ENCODE data around the gene KCNAB1.
A peak's percentile ranks its signal among the peaks of the same experiment; 100 is the strongest.
"Not testable (repeated sequence)": the region's sequence is repeated elsewhere in the genome, so short reads cannot be mapped to it uniquely, and the experiment has no call there.

KCNAB1 gene

GRCh38 chr3:156226676-156227420 is 106.5 kb downstream of the KCNAB1 start:
- DNase-seq, result no peak

GRCh38 chr3:156227704-156228103 is 107.3 kb downstream of the KCNAB1 start:
- no peak for DNase-seq

- DNase-seq, result peak; percentile 17
Measured at GRCh38 chr3:156230278-156230900, 110.0 kb downstream of the KCNAB1 start.

GRCh38 chr3:156231221-156231620 is 110.8 kb downstream of the KCNAB1 start:
- not testable (repeated sequence) for DNase-seq

GRCh38 chr3:156233876-156234275 is 113.5 kb downstream of the KCNAB1 start:
- DNase-seq, result no peak

GRCh38 chr3:156236556-156237260 is 116.3 kb downstream of the KCNAB1 start:
- no peak for DNase-seq

GRCh38 chr3:156240642-156241041 is 120.3 kb downstream of the KCNAB1 start:
- DNase-seq, result no peak

- no peak for DNase-seq
Measured at GRCh38 chr3:156246961-156247725, 126.8 kb downstream of the KCNAB1 start.

- DNase-seq, result no peak
Measured at GRCh38 chr3:156250550-156250949, 130.2 kb downstream of the KCNAB1 start.

- DNase-seq, result no peak
Measured at GRCh38 chr3:156251424-156251823, 131.0 kb downstream of the KCNAB1 start.

- no peak for DNase-seq
Measured at GRCh38 chr3:156252656-156253055, 132.3 kb downstream of the KCNAB1 start.

- DNase-seq, result no peak
Measured at GRCh38 chr3:156253150-156253549, 132.8 kb downstream of the KCNAB1 start.

- DNase-seq, result no peak
Measured at GRCh38 chr3:156256256-156256655, 135.9 kb downstream of the KCNAB1 start.

GRCh38 chr3:156256945-156257344 is 136.6 kb downstream of the KCNAB1 start:
- DNase-seq, result no peak

GRCh38 chr3:156258301-156258700 is 137.9 kb downstream of the KCNAB1 start:
- no peak for DNase-seq

- DNase-seq, result no peak
Measured at GRCh38 chr3:156259896-156260295, 139.5 kb downstream of the KCNAB1 start.

- DNase-seq, result no peak
Measured at GRCh38 chr3:156260331-156260730, 140.0 kb downstream of the KCNAB1 start.

- no peak for DNase-seq
Measured at GRCh38 chr3:156264771-156265170, 144.4 kb downstream of the KCNAB1 start.

- no peak for DNase-seq
Measured at GRCh38 chr3:156271508-156271907, 151.1 kb downstream of the KCNAB1 start.

- DNase-seq, result no peak
Measured at GRCh38 chr3:156271995-156272719, 151.8 kb downstream of the KCNAB1 start.

GRCh38 chr3:156273111-156273694 is 152.8 kb downstream of the KCNAB1 start:
- DNase-seq, result no peak

- DNase-seq, result no peak
Measured at GRCh38 chr3:156274791-156275190, 154.4 kb downstream of the KCNAB1 start.
